ENCODE results near the gene USP44.
A peak's percentile ranks its signal among the peaks of the same experiment; 100 is the strongest.

Gene USP44

DNA sequence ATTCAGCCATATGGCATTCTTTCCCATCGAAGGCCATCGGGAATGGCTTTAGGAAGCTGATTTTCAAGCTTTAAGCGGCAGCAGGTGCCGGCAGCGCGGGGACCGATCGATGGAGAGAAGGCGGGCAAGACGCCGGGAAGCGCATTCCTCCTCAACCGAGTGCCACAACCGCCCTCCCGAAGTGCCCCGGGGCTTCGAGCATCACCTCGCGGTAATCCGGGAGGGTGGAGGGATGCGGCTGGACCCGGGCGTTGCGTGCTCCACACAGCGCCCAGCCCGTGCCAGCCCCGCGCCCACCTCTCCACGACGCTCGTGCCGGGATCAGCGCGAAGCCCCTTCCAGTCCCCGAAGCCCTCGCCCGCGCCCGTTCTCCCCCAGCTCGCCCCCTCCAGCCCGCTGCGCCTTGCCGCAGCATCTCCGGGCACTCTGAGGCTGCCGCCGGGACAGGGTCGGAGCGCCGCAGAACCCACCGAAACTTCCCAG is 3.2 kb downstream of the USP44 start:
- peak; percentile 5 for DNase-seq

DNA sequence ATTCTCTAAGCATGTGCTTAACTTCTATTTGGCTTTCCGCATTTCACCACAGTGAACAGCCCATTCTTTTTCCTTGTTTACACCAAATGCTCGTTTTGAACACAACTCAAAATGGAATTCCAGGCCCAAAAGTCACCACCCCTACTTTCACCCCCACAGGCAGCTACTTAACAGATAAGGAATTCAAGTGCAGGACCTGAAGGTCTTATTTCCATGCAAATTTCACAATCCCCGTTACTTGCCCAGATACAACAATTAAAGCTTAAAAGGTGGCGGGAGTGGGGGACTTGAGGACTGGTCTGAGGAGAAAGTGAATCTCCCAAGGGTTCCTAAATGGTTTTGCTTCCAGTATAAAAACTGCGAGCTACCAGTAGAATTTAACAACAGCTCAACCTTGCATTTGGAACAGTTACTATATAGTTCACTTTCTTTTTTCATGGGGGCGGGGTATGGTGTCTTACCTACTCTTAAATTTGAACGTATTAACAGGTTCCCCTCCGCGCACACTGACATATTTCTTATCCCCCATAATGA is 3.7 kb downstream of the USP44 start:
- no peak for DNase-seq

- DNase-seq = no peak
Measured at GRCh38 chr12:95546491-95546813, 4.8 kb downstream of the USP44 start.

GRCh38 chr12:95545731-95546490 is 5.4 kb downstream of the USP44 start:
- no peak for DNase-seq

- DNase-seq = no peak
Measured at GRCh38 chr12:95545303-95545702, 6.0 kb downstream of the USP44 start.

- no peak for DNase-seq
Measured at GRCh38 chr12:95544756-95545155, 6.5 kb downstream of the USP44 start.

- no peak for DNase-seq
Measured at GRCh38 chr12:95543305-95543704, 8.0 kb downstream of the USP44 start.

GRCh38 chr12:95541436-95541835 is 9.8 kb downstream of the USP44 start:
- no peak for DNase-seq

DNA sequence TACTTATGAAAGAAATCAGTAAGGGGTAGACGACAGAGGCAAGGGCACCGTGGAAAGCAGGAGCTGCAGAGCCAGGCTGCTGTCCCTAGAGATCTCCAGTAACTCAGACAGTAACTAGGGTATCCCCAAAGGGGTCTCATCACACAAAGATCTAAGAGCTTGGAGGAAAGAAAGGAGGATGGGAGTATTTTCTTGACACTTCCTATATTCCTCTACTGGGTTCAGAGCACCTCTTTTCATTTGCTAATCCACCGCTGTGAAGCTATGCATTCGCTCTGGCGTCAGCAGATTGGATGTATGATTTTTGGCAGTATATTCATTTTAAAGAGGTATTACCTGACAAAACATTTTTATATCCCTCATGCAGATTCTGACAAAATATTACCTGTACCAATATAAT is 12.6 kb downstream of the USP44 start:
- DNase-seq = no peak

- DNase-seq = no peak
Measured at GRCh38 chr12:95538006-95538405, 13.3 kb downstream of the USP44 start.

DNA sequence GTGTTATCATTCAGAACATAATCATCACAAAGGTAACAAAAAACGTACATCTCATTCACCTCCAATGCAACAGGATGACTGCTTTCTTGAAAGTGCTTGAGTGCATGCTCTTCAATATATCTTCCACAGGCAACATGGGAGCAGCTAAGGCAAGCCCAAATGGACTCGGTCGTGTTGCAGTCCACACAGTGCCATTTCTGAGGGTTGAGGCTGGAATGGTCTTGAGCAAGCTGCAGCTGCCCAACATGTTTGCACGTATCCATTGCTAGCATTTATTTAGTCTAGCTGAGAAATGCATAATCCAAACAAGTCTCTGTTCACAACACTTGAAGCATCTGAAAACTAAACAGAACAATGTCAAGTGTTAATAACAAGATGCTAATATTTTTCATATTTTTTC is 17.3 kb downstream of the USP44 start:
- no peak for DNase-seq

GRCh38 chr12:95532851-95533250 is 18.4 kb downstream of the USP44 start:
- no peak for DNase-seq

DNA sequence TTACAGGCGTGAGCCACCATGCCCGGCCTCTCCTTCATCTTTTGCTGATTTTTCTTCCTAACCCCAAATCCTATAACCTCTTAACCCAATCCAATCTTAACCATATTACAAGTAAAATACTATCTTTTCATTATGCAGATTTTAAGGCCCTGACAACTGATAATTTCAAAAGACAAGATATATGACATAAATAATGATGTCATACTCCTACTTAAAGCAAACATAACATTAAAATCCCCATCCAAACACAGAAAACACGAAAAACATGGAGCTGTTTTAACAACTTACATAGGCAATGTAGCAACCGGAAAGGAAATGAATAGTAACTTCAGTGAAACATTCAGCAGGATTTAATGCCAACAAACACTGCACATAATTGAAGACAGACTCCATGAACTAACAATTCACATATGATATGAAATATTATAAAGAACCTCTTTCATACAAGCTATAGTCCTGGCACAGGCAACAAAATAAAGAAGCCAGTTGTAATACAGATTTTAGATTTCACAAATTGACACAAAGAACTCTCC is 21.5 kb downstream of the USP44 start:
- no peak for DNase-seq

GRCh38 chr12:95528431-95528830 is 22.8 kb downstream of the USP44 start:
- DNase-seq = no peak

DNA sequence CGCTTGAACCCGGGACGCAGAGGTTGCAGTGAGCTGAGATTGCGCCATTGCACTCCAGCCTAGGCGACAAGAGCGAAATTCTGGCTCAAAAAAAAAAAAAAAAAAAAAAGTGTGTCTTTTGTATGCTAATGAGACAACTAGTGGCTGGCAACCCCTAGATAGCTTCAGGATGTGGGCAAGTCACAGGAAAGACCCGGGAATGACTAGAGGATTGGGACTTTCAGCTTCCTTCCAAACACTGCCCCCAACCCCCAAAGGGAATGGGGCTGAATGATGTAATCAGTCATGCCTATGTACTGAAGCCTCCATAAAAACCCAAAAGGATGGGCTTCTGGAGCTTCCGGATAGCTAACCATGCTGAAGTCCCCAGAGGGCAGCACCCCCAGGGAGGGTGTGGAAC is 28.6 kb downstream of the USP44 start:
- DNase-seq = no peak

DNA sequence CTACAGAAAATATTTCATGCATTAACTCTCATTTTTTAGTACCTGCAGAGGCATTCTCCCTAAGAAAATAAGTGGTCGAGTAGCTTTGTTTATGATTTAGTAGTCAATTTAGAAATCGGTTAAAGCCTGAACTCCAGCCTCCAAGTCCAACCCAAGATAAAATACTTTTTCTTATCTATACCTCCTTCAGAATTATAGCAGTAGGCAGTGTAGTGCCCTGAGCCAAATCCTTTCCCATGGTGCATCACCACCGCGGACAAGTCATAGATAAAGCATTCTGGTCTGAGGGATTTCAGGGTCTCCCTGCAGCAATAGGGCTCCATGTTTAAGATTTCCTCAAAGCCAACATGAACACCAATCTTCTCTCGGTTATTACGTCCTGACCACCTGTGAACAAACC is 30.5 kb downstream of the USP44 start:
- no peak for DNase-seq

GRCh38 chr12:95518944-95519343 is 32.3 kb downstream of the USP44 start:
- DNase-seq = no peak

DNA sequence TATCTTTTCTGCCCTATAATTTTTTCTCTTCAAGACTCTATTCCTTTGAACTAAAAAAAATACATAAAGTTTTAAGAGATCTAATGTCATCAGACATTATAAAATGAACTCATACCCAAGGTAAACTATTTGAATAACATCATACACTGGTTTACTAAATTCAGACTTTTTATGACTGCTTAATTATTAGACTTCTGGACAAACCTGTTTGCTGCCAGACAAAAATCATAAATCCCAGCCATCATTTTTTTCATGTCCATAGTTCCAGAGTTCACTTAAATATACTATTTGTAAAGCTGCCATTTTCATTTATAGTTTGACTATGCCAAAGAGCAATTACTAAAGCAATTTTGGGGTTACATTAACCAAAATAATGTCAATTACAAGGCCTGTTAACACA is 34.0 kb downstream of the USP44 start:
- no peak for DNase-seq

GRCh38 chr12:95516757-95517156 is 34.5 kb downstream of the USP44 start:
- no peak for DNase-seq

GRCh38 chr12:95515197-95515596 is 36.1 kb downstream of the USP44 start:
- no peak for DNase-seq

DNA sequence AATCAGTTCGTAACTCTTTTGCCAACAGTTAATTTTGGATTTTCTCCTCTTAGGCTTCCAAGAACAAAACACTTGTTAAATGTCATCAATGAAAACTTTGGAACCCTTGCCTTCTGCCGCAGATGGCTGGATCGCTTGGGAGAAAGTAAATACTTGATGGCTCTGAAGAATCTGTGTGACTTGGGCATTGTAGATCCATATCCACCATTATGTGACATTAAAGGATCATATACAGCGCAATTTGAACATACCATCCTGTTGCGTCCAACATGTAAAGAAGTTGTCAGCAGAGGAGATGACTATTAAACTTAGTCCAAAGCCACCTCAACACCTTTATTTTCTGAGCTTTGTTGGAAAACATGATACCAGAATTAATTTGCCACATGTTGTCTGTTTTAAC is 37.7 kb downstream of the USP44 start:
- no peak for DNase-seq

DNA sequence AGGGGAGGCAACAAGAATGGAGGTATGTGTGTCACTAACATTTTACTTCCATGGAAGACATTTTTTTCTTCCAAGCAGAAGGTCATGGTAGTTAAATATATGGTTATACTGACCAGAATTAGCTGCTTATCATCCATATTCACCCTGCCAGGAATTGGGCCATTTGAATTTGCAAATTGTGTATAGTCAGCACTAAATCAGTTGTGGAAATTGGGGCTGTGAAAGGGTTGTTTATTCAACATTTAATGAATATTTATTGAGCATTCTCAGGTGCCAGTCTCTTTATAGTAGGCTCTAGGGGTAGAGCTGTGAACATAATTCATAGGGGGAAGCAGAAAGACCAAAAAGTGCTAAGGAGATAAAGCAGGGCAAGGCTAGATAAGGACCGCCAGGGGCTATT is 39.3 kb downstream of the USP44 start:
- no peak for DNase-seq

DNA sequence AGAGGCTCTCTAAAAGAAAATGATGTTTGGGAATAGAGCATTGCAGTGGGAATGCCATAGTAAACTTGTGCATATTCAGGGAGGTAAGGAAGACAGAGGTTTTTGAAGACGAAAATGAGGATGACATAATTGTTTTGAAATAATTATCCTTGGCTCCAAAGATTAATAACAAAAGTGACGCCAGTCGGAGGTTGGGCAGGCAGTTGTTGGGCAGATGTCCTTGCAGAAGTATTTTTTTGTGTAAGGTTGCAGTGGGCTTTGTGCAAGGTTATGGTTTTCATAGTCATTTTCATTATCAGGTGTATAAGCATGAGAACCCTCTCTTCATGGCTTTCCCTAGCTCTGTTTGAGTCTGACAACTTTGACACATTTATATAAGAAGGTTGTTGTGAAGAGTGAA is 42.0 kb downstream of the USP44 start:
- no peak for DNase-seq

DNA sequence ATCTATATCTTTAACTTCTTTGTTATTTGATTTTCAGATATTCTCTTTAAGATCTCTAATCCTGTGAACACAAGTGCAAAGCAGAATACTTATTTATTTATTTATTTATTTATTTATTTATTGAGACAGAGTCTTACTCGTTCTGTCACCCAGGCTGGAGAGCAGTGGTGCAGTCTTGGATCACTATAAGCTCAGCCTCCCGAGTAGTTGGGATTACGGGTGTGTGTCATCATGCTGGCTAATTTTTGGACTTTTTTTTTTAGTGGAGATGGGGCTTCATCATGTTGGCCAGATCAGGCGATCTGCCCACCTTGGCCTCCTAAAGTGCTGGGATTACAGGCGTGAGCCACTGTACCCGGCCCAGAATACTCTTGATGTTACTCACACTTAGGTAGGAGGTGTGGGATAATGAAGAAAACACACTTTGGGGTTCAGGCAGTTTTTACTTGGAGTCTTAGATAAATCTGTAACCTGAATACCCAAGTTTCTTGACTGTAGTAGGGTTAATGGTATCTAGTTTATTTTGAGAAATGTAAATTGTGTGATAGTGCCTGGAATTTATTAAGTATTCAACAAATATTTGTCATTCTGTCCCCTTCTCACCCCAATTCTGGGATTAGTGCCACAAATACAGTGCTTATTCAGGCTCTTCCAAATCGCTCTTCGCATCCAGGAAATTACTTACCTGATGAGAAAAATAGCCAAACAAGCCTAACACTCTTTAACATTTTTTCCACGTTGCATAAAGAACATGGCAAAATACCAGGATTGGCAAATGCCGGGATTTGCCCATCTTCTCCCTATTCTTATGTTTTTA is 44.4 kb downstream of the USP44 start:
- DNase-seq = no peak
